NCI-H748 (cell line): Measurements from ENCODE around the gene ZNF780B.

Source experiments
- DNase-seq: peaks from one replicate; lab custom pipeline; 2025; ENCODE audit not compliant: unreplicated experiment; lab: John Stamatoyannopoulos, UW

The ZNF780B gene

GRCh38 chr19:40055832-40056504 is at the start of gene ZNF780B:
TSS of gene ZNF780B (minus strand) at chr19:40056231. CDS start at chr19:40050332, 5,899 bp downstream.
- DNase-seq, result peak; percentile 84

- no peak for DNase-seq
These were observed 48.7 kb upstream of the ZNF780B start for GRCh38 chr19:40104754-40105153.

GRCh38 chr19:40103600-40103999 is 47.6 kb upstream of the ZNF780B start:
- DNase-seq, result no peak

- DNase-seq, result no peak
These were observed 45.8 kb upstream of the ZNF780B start for GRCh38 chr19:40101813-40102212.

- no peak for DNase-seq
These were observed 37.4 kb upstream of the ZNF780B start for GRCh38 chr19:40093416-40093815.

- DNase-seq, result no peak
These were observed 35.4 kb upstream of the ZNF780B start for GRCh38 chr19:40091205-40092129.

GRCh38 chr19:40090241-40091204 is 34.5 kb upstream of the ZNF780B start, which contains the start of gene ZNF780A:
TSS of gene ZNF780A (minus strand) at chr19:40090943. CDS start at chr19:40084753, 6,190 bp downstream.
- peak; percentile 91 for DNase-seq

- DNase-seq, result no peak
These were observed 33.4 kb upstream of the ZNF780B start for GRCh38 chr19:40089462-40089861.

- no peak for DNase-seq
These were observed 32.4 kb upstream of the ZNF780B start for GRCh38 chr19:40088299-40089047.

- DNase-seq, result no peak
These were observed 28.9 kb upstream of the ZNF780B start for GRCh38 chr19:40084948-40085347.

GRCh38 chr19:40081411-40081810 is 25.4 kb upstream of the ZNF780B start:
- no peak for DNase-seq

- no peak for DNase-seq
These were observed 24.3 kb upstream of the ZNF780B start for GRCh38 chr19:40080289-40080688.

- no peak for DNase-seq
These were observed 22.3 kb upstream of the ZNF780B start for GRCh38 chr19:40078377-40078776.

- no peak for DNase-seq
These were observed 14.0 kb upstream of the ZNF780B start for GRCh38 chr19:40070058-40070457.

- no peak for DNase-seq
These were observed 3.6 kb upstream of the ZNF780B start for GRCh38 chr19:40059624-40060023.

GRCh38 chr19:40057166-40057565 is 1.1 kb upstream of the ZNF780B start:
- no peak for DNase-seq

- no peak for DNase-seq
These were observed 474 bp upstream of the ZNF780B start for GRCh38 chr19:40056505-40056904.

GRCh38 chr19:40055049-40055448 is 982 bp downstream of the ZNF780B start:
- no peak for DNase-seq

GRCh38 chr19:40054632-40055031 is 1.4 kb downstream of the ZNF780B start:
- DNase-seq, result no peak

- DNase-seq, result no peak
These were observed 2.5 kb downstream of the ZNF780B start for GRCh38 chr19:40053491-40053890.
